GM15510 (cell line): ENCODE results near the gene GRK2.

Experiments used
- POLR2A ChIP-seq: IDR thresholded peaks from 3 replicates; pipeline ENCODE4 v1.6.1; 2011; ENCODE audit warnings: borderline replicate concordance; ENCODE audit not compliant: insufficient read length; ENCODE audit errors: extremely low read depth

Gene GRK2

GRCh38 chr11:67291481-67292381 is 25.5 kb downstream of the GRK2 start:
- TF ChIP-seq POLR2A, result no peak

- TF ChIP-seq POLR2A, result no peak
Measured at GRCh38 chr11:67292671-67293070, 26.4 kb downstream of the GRK2 start.

GRCh38 chr11:67293090-67293489 is 26.8 kb downstream of the GRK2 start:
- TF ChIP-seq POLR2A, result no peak

- TF ChIP-seq POLR2A, result no peak
Measured at GRCh38 chr11:67295846-67296245, 29.6 kb downstream of the GRK2 start.

DNA sequence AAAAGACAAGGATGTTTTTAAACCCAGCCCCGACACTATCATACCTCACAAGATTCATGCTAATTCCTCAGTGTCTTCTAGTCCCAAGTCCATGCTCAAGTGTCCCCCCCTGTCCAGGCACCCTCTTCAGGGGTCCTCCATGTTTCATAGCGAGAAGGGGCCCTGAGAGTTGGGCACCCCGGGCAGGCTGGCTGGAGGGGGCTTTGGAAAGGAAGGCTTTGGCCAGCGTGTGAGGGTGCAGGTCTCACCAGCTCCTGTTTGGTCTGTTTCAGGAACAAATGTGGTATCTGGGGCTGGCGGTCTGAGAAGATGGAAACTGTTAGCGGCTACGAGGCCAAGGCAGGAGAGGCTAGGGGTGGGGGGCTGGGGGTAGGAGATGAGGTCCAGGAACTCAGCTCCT is 32.5 kb downstream of the GRK2 start:
- no peak for TF ChIP-seq POLR2A

GRCh38 chr11:67299471-67300191 is 33.4 kb downstream of the GRK2 start:
- TF ChIP-seq POLR2A, result no peak

- no peak for TF ChIP-seq POLR2A
Measured at GRCh38 chr11:67300256-67300755, 34.0 kb downstream of the GRK2 start.

- TF ChIP-seq POLR2A, result no peak
Measured at GRCh38 chr11:67300756-67301312, 34.6 kb downstream of the GRK2 start.

- TF ChIP-seq POLR2A, result no peak
Measured at GRCh38 chr11:67301313-67301921, 35.1 kb downstream of the GRK2 start.

DNA sequence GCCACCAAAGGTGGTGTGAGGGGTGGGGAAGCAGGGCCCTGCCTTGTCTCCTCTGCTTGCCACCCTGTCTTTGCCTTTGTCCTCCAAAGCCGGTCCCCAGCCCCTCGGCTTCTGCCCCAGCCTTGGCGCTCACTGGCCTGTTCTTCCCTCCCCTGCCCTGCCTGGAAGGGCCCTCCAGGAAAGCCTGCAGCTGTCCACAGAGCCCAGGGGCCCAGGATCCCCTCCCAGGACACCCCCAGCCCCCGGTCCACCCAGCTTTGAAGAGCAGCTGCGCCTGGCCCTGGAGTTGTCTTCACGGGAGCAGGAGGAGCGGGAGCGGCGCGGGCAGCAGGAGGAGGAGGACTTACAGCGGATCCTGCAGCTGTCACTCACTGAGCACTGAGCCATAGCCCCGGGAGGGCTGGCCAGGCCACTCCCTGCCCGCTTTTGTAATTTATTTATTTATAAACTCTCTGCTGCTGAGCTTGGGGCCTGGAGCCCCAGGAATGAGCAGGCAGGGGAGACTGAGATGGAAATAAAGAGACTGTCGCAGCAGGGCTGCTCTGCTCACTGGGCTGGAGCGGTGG is 35.8 kb downstream of the GRK2 start:
- no peak for TF ChIP-seq POLR2A

DNA sequence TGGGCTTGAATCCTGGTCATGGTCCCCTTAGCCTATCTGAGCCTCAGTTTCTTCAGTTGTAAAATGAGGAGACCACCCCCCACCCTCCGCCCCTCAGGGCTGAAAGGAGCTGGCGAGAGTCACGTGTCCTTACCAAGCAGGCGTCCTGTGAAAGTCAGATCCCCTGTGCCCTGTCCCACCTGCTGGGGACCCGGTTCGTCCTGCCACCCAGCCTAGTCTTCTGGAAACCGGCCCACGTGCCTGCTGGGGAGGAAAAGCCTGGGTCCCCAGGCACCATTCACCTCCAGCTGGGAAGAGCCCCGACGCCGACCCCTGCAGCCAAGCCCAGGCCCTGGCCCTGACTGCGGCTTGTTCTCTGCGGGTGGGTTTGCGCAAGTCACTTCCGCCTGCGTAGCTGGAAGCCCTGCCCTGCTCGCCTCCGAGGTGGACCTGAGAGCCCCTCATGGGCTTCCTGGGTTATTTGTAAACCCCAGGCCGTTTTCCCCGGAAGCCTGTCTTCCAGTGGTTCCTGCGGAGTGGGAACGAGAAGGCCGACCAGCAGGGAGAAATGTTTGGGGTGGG is 36.4 kb downstream of the GRK2 start:
- TF ChIP-seq POLR2A, result no peak

DNA sequence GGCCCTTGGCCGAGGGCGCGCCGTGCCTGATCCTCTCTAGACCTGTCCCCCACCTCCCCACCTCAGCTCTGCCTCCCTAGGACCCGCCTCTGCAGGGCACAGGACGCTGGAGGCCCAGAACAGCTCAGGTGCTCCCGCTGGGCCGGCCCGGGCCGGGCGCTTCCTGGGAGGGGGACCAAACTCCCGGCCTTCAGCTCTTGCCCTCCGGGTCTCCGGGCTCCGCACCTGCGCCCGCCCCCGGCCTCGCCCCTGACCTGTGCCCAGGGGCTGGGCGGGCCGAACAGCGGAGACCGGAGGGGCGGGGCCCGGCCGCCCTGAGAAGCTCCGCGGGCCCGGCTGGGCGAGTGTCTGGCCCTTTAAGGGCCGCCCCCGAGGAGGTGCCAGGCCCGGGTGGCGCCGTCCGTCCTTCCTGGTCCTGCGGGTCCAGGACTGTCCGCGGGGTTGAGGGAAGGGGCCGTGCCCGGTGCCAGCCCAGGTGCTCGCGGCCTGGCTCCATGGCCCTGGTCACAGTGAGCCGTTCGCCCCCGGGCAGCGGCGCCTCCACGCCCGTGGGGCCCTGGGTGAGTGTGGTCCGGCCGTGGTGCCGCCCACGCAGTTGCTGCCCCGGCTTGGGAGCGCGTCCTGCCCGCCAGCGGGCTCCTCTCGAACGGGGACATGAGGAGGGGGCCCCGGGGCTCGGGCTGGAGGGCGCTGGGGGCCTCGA is 37.0 kb downstream of the GRK2 start, which contains the start of gene SSH3:
Gene SSH3 (plus strand): TSS at position 399 of the 703 bp plus-strand sequence. CDS start 96 bp downstream, at position 495.
- TF ChIP-seq POLR2A, result no peak

GRCh38 chr11:67303835-67304411 is 37.6 kb downstream of the GRK2 start:
- TF ChIP-seq POLR2A, result no peak
